HG03442 (cell line): ENCODE measurements around the gene ZNF407.

ENCODE experiments used
- ATAC-seq: cut with Tn5 transposase; IDR thresholded peaks from one replicate; pipeline ENCODE4 v1.9.1; 2021; ENCODE audit warnings: mild to moderate bottlenecking, moderate library complexity; ENCODE audit not compliant: unreplicated experiment

Gene ZNF407

DNA sequence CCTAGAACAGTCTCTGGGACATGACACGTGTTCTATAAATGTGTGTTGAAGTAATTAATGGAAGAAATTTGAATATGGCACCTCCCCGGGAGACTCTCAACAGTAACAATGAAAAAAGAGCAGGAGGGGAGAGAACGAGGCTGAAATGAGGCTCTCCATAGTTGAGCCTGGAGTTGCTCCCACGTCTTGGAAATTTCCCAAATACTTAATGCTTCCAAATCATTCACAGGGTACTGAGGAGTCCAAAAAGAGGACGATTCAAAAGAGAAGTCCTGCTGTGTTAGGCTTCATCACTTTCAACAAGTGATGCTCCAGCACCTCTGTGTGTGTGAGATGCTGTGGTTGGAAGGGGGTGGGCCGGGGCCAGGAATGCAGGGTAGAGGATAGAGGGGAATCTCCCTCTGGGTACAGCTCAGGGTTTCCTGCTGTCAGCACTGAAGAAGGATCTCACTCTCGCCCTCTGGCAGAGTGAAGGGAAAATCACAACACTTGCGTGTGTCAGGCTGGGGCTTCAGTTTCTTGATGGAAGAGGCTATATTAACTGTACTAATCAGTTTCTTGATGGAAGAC lies 18.1 kb upstream of the ZNF407 start:
- no peak for ATAC-seq

DNA sequence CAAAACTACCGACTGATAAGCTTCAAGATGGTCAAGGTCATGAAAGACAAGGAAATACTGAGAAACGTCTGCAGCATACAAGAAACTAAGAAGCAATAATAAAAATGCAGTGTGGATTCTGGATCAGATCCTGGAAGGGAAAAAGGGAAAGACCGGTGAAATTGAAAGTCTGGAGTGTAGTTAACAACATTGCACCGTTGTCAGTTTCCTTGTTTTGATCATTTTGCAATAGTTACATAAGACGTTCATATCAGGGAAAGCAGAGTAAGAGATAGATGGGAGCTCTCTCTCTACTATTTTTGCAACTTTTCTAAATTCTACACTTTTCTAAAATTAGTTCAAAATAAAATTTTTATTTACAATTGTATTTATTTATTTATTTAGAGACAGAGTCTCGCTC lies 15.0 kb upstream of the ZNF407 start:
- ATAC-seq = no peak

DNA sequence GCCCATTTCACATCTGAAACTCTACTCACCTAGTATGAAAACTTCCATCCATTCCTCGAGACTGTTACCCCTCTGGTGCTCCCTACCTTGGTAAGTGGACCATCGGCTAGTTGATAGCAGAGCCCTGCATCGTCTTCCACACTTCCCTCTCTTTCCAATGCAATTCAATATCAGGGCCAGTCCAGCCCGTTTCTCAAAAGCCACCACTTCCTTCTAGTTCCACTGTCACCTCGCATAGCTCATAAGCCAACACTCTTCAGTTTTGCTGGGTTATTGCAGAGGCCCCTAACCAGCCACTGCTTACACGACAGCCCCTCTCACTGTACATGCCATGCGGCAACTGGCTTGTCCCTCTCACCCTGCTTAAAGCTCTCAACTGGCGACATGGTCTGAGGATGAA lies 10.2 kb upstream of the ZNF407 start:
- no peak for ATAC-seq

DNA sequence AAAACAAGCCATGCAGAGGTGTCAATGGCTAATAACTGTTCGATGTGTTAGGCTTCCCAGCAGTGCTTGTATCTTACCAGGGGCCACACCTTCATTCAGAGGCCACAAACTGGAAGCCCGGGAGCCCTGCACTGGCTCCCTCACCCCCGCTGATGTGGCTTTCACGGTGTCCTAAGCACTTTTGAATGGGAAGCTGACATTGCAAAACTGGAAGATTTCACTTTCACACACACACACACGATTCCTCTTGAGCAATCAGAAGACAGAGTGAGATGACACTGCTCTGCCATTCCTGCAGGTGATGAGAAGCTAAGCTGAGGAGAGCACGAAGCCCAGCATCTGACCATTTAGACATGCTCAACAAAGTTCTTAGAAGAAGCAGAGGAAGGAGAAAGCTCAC lies 8.6 kb upstream of the ZNF407 start:
- ATAC-seq = no peak

DNA sequence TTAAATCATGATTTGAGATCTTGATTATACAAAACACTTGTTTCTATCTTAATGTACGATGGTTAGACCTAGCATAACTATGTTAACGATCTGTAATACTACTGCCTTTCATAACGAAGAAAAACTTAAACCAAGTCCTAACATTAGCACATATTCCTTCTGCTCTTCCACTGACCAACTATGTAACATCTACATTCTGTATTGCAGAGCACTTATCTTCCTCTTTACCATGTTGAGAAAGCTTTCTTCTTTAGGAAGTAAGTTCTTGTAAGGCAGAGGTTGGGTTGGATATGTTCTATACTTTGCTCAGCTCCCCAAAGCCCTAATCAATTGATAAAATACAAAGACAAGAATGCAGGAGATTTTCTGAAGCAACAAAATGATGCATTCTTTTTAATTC lies 7.9 kb upstream of the ZNF407 start:
- no peak for ATAC-seq

DNA sequence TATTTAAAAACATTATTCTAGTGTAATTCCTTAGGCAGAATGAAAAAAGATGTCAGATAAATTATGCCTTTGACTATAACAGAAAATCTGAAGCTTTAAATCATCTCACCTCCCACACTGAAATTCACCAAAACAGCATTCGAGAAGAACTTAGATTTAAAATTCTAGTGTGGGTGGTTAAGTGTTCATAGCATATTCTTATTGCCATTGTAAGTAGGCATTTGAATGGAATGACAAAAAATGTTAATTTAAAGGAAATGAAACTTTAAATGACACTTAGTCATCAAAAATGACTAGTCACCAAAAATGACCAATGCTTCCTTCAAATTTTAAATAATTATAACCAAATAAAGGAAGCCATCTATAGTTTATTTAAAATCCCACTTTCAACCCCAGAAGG lies 7.0 kb upstream of the ZNF407 start:
- ATAC-seq = no peak

DNA sequence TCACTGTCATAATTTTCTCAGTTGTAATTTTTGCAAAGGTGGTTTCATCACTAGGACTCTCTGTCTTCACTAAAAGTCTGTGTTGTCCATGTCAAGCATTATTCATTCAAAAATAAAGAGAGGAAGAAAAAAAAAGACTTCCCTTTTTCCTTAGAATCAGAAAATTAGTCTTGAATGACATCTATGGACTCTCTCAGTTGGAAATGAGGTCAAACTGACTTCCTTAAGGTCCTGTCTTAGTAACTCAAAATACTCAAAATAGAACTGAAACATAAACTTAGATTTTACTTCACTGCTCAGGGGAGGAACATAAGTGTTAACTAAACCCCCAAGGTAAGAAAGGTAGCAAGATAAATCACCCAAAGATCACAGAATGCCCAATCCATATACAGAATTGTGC lies 2.2 kb upstream of the ZNF407 start:
- no peak for ATAC-seq

DNA sequence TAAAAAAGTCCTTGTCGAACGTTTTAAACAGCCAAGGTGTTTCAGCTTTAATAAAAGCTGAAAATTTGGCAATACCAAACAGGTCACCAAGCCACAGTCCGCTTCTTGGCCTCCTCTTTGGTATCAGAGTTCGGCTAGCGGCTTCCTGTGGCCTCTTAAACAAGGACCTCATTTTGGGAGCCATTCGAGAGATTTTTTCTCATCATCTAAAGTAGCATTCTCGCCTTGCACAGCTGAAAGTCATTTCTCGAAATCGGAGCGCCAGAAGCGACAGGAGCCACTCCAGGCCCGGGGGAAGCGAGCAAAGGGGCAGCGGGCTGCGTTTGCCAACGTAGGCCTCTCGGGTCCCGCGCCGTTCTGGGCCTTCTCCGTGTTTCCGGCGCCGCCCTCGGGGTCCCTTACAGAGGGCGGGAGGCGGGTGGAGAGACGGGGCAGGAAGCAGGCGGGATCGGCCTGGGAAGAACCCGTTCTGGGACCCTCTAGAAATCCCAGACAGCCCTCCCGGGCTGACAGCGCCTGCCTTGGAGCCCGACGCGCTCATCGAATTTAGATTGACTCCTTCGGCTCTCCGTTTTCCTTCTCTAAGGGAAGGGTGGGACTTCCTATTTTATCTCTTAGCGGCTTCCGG lies 522 bp upstream of the ZNF407 start:
- peak; percentile 29 for ATAC-seq

DNA sequence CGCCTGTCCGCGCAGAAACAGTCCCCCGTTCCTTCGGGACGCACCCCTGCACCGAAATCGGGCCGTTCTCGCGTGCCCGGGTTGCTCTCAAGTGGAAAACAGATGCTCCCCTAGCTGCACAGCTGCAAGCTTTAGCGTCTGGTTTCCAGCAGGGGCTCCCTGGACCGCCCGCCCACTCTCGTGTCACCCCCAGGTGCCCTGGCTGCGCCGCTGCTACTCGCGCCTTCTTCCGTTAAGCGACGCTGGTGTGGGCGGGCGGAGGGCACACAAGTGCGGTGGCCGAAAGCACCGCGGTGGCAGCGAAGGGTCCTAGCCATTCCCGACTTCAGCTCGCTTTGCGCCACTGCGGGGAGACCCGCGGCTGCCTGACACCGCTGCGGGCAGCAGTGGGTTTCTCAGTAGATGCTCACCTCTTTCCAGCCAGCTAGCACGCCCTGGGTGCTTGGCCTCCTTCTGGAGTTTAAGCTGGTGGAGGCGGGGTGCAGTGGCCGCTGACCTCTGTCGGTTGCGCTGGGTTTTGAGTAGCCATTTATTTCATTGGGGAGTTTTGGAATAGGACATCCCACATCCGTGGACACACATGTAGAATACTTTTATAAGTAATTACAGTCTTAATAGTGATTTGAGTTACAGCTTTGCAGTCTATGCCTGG lies 806 bp downstream of the ZNF407 start:
- peak; percentile 58 for ATAC-seq

DNA sequence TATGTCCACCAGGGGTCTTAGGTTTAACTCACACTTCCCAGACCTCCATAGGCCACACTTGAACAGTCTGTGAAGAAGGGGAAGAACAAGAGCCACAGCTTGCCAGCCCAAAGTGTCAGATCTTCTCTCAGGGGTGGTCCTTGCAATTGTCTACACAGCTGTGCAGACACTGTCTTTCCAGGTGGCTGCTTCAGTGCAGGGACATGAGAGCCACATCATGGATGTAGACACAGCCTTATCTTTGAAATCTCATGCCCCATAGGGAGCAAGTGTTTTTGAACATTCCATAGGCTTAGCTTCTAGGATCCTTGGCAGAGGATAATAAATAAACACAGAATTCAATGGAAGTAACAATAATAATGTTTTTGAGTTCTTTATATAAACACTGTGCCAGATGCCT lies 6.7 kb downstream of the ZNF407 start:
- no peak for ATAC-seq

DNA sequence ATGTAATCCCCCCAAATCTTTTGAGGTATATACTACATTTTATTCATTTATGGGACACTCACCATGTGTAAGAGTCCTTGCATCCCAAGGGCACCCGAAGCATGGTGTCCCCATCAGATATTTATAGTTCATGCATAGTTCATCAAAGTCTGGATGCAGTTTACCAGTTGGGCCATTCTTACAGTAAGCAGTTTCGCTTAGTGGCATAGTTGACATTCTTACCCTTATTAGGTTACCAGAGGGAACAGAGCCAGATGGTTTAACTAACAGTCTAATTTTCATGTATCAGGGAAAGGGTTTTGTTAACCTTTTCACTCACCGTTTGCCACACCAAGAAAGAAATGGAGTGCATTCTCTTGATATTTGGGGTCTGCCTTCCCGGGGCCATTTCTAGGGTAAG lies 7.1 kb downstream of the ZNF407 start:
- ATAC-seq = no peak

DNA sequence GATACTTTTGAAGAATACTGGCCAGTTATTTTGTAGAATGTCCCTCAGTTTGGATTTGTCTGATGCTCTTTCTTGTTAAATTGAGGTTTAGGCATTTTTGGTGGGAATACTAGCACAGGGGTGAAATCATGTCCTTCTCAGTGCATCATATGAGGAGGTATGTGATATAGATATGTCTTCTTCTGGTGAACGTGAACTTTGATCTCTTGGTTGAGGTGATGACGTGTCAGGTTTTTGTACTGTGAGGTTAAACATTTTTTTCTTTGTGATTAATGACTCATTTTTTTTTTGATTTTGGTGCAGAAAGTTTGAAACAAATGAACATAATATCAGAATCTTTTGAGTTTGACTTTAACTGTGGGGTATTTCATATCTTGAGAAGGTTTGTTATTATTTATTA lies 11.0 kb downstream of the ZNF407 start:
- ATAC-seq = no peak

DNA sequence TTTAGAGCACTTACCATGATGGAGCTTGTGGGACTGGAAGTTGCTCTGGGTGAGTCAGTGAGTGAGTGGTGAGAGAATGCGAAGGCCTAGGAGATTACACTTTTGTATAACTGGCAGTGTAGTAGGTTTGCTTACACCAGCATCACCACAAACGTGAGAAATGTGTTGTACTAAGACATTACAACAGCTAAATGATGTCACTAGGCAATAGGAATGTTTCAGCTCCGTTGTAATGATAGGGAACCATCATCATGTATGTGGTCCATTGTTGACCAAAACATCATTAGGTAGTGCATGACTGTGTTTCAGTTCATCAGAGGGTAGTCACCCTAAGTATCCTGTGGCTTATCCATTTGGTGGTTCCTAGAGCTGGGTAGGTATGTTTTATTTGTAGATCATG lies 11.9 kb downstream of the ZNF407 start:
- ATAC-seq = no peak

DNA sequence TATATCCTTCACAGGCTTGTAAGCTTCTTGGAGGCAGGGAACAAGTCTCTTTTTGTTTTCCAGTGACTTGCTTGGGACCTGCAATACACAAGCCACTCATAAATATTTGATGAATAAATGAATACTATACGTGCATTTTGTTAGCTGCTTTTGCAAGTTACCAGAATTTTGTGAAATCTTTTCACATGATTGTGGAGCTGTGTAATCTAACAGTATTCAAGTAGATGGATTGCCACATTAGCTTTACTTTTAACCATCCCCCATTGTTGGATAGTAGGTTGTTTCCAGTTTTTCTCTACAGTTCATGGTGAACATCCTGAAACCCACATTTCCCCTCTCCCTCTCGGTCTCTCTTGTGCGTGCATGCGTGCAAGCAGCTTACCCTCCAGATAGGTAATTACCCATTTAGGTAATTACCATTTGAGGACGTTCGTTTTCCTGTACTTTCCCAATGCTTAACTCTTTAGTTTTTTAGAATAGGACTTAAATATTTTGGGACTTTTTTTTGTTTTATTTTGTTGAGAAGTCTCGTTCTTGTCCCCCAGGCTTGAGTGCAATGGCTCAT lies 12.5 kb downstream of the ZNF407 start:
- ATAC-seq = peak; percentile 41

DNA sequence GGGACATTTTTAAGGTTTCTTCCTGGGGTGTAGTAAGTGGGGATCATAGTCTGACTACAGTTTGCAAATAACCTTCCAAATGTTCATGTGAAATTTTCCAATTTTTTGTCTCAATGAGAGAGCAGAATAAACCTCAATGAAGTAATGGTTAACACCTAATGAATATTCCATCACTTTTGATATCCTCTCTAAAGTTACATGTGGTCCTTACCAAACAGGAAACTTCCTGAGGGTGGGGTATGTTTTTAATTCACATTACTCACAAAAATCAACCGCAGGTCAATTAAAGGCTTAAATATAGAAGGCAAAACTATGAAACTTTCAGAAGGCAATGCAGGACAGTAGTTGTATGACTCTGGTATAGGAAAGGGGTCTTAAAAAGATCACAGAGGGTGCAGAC lies 13.2 kb downstream of the ZNF407 start:
- ATAC-seq = no peak

DNA sequence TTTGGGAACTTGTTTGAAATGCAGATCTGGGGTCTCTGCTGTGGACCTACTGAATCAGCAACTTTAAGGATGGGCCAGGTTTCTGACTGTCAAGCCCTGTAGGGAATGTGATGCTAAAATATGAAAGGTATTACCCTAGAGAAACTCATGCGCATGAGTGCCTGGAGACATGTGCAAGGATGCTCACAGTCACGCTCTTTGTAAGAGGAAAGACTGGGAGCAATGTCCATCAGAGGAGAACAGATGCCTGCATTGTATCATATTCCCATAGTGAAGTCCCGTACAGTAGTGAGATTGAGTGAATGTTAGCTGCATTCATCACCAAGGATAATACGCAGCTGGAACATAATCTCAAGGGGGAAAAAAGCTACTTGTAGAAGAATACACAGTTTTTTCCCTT lies 14.1 kb downstream of the ZNF407 start:
- no peak for ATAC-seq

DNA sequence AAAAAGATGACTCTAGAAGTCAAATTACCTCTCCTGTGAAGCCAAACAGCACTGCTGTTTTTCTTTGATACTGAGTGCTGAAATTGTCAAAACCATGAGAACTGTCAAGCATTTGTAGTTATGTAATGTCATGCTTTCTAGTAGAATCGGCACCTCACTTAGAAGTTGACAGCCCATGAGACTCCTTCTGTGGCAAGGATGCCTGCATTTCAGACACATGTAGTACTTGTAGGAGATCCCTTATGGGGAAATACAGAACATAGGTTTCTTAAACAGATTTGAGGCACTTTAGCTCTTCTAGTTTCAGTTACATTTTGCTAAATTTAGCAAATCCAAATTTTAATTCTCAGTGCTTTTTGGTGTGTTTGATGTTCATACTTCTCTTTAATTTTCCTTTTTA lies 15.7 kb downstream of the ZNF407 start:
- ATAC-seq = no peak

DNA sequence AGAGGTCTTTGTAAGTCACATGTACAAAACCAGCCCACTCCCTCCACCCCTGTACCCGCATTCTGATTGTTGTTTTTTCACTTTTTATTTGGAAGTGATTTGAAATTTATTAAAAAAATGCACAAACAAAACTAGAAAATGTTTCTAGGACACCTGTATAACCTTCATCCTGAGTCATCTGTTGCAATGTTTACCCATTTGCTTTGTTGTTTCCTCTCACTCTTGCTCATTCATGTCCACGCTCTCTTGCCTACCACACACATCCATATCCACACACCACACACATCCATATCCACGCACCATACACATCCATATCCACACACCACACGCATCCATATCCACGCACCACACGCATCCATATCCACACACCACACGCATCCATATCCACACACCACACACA lies 18.8 kb downstream of the ZNF407 start:
- no peak for ATAC-seq

DNA sequence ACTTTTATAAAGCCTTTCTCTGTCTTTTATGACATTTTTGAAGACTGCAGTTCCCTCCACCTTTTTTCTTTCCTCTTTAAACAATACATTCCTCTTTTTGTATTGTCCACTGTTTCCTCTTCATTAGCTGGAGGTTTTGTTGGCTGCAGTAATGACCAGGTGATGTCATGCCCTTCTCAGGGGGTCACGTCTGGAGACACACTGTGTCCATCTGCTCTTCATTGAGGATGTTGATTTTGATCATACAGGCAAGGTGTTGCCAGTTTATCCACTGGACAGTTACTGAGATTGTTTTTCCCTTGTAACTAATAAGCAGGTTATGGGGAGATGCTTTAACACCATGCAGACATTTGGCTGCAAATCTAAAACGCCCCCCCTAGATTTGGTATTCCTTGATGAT lies 19.8 kb downstream of the ZNF407 start:
- no peak for ATAC-seq

DNA sequence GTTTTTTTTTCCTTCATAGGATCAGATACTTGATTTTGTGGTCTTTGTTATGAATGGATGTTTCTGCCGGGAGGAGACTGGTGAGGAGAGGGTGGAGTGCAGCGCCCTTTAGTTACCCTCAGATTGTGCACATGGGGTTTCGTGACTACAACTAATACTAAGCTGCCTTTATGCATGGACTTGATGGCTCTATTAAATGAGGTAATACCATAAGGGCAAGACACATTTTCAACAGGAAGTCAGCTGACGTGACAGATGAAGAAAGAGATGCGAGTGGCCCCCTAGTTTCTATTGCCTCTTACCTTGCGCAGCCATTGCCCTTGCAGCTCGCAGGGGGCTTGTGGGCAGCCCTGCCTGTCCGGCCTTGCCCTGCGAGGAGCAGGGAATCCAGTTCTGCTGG lies 24.4 kb downstream of the ZNF407 start:
- no peak for ATAC-seq

DNA sequence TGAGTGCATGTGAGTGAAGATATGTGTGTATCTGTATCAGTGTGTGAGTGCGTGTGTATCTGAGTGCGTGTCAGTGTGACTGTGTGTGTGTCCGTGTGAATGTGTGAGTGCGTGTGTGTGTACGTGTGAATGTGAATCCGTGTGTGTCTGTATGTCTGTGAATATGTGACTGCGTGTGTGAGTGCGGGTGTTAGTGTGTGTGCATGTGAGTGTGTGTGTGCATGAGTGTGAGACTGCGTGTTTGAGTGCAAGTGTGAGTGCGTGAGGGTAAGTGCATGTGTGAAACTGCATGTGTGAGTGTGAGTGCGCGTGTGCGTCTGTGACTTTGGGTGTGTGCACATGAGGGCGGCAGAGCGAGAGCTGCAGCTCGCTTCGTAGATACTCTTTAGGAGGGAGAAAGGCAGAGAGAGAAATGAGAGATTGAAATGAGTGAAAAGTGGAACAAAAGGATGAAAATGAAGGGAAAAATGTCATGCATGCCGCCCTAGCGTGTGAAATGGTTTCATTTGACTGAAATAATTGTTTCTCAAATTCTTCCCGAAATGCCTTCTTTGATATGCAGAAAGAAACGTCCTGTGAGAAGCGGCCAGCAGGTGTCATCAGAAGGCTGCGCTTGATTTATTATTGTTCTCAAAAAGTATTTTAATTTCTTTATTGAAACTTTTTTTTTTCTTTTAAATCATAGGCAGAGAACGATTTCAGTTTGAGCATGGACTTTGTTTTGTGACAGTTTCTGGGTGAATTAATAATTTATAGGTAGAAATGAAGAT lies 25.6 kb downstream of the ZNF407 start:
- ATAC-seq = no peak

DNA sequence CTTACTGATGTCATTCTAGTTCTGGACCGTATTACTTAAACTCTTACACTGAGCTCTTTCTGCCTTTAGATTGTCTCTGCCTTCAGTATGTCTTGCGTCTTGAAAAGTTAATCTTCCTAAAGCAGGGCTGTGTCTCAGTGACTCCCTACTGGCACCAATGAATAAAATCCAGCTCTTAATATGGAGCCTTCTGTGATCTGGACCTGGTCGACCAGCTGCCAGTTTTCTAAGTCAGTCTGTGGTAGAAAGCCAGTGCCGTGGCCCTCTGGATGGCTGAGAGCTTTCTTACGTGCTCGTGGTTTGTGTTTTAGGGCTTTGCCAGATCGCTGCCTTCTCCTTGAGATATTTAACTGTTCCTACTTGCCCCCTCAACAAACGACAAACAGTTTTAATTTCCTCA lies 26.8 kb downstream of the ZNF407 start:
- no peak for ATAC-seq
